Upper lobe of left lung (tissue), 4 donors: ENCODE results near the gene SIL1.

Source experiments
- EP300 ChIP-seq, 4 donors: sonication (generic); formaldehyde crosslinking; IDR thresholded peaks; one replicate each; pipeline ENCODE4 v1.5.1; 2017; ENCODE audit warnings: antibody characterized with exemption in 4 of 4, control low read depth in 2 of 4
- POLR2A ChIP-seq, 4 donors: fragments of 450-650 bp; IDR thresholded peaks; one replicate each; pipeline ENCODE4 v1.5.1; 2016 to 2017; ENCODE audit warnings: antibody characterized with exemption in 4 of 4, mild to moderate bottlenecking in 2 of 4
- TF ChIP-seq, protein P1 (sequence below), 6 experiments: fragments of 450-650 bp in 4 of 6; fragments of 200-600 bp in 2 of 6; sonication (generic) in 2 of 6; IDR thresholded peaks; one replicate each; pipeline ENCODE4 v1.5.1; 2016 to 2019; ENCODE audit warnings: antibody characterized with exemption in 6 of 6

DNA sequence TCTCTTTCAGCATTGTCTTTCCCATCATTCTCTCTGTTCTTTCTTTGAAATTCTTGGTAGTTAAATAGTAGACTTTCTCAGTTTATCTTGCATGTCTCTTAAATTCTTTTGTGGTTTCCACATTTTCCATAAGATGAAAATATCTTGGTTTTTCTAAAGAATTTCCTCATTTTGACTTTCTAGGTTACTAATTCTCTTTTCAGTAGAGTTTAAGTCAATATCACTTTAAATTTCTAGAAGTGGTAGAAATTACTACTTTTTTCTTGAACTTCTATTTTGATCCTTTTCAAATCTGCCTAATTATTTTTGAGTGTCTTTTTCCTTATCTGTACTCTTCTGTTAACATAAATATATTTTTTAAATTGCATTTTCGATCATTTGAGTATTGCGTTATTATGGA, 299.4 kb downstream of the SIL1 start:
- no peak for TF ChIP-seq EP300 (IDR thresholded peaks at IDR 0.05)
- TF ChIP-seq, protein P1, sequence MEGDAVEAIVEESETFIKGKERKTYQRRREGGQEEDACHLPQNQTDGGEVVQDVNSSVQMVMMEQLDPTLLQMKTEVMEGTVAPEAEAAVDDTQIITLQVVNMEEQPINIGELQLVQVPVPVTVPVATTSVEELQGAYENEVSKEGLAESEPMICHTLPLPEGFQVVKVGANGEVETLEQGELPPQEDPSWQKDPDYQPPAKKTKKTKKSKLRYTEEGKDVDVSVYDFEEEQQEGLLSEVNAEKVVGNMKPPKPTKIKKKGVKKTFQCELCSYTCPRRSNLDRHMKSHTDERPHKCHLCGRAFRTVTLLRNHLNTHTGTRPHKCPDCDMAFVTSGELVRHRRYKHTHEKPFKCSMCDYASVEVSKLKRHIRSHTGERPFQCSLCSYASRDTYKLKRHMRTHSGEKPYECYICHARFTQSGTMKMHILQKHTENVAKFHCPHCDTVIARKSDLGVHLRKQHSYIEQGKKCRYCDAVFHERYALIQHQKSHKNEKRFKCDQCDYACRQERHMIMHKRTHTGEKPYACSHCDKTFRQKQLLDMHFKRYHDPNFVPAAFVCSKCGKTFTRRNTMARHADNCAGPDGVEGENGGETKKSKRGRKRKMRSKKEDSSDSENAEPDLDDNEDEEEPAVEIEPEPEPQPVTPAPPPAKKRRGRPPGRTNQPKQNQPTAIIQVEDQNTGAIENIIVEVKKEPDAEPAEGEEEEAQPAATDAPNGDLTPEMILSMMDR (IDR thresholded peaks at IDR 0.05), result no peak
- TF ChIP-seq POLR2A (IDR thresholded peaks at IDR 0.05), result no peak
